ENCODE results near the gene SDF4.

- TF ChIP-seq CTCF (IDR thresholded peaks at IDR 0.05) (no peak), EP300 (IDR thresholded peaks at IDR 0.05) (no peak), POLR2A (IDR thresholded peaks at IDR 0.05) (no peak)
Observed at GRCh38 chr1:1225238-1225845, 6.5 kb downstream of the SDF4 start.
